ENCODE data around the gene NFIC.
A peak's percentile ranks its signal among the peaks of the same experiment; 100 is the strongest.
"Not testable (repeated sequence)": the region's sequence is repeated elsewhere in the genome, so short reads cannot be mapped to it uniquely, and the experiment has no call there.

The NFIC gene

GRCh38 chr19:3336680-3337523 lies 29.5 kb upstream of the NFIC start:
- DNase-seq (ENCODE audit: low read depth) = no peak

GRCh38 chr19:3338541-3339181 lies 27.7 kb upstream of the NFIC start:
- DNase-seq (ENCODE audit: low read depth) = peak; percentile 25

- DNase-seq (ENCODE audit: low read depth) = no peak
Observed at GRCh38 chr19:3340340-3340739, 26.0 kb upstream of the NFIC start.

GRCh38 chr19:3342246-3342645 lies 24.1 kb upstream of the NFIC start:
- DNase-seq (ENCODE audit: low read depth) = no peak

GRCh38 chr19:3342962-3343361 lies 23.4 kb upstream of the NFIC start:
- not testable (repeated sequence) for DNase-seq (ENCODE audit: low read depth)

GRCh38 chr19:3343619-3344502 lies 22.5 kb upstream of the NFIC start:
- no peak for DNase-seq (ENCODE audit: low read depth)

- no peak for DNase-seq (ENCODE audit: low read depth)
Observed at GRCh38 chr19:3344608-3345598, 21.5 kb upstream of the NFIC start.

GRCh38 chr19:3345850-3346460 lies 20.4 kb upstream of the NFIC start:
- no peak for DNase-seq (ENCODE audit: low read depth)

- DNase-seq (ENCODE audit: low read depth) = no peak
Observed at GRCh38 chr19:3346677-3347353, 19.6 kb upstream of the NFIC start.

GRCh38 chr19:3348042-3348441 lies 18.3 kb upstream of the NFIC start:
- no peak for DNase-seq (ENCODE audit: low read depth)

GRCh38 chr19:3348469-3348868 lies 17.9 kb upstream of the NFIC start:
- DNase-seq (ENCODE audit: low read depth) = not testable (repeated sequence)

- DNase-seq (ENCODE audit: low read depth) = no peak
Observed at GRCh38 chr19:3350014-3350663, 16.2 kb upstream of the NFIC start.

- DNase-seq (ENCODE audit: low read depth) = no peak
Observed at GRCh38 chr19:3351702-3352447, 14.5 kb upstream of the NFIC start.

- DNase-seq (ENCODE audit: low read depth) = no peak
Observed at GRCh38 chr19:3353493-3353892, 12.9 kb upstream of the NFIC start.

GRCh38 chr19:3356805-3357204 lies 9.6 kb upstream of the NFIC start:
- no peak for DNase-seq (ENCODE audit: low read depth)

GRCh38 chr19:3357271-3357991 lies 9.0 kb upstream of the NFIC start:
- DNase-seq (ENCODE audit: low read depth) = no peak

- DNase-seq (ENCODE audit: low read depth) = no peak
Observed at GRCh38 chr19:3357992-3358688, 8.2 kb upstream of the NFIC start.

- DNase-seq (ENCODE audit: low read depth) = no peak
Observed at GRCh38 chr19:3358689-3359014, 7.7 kb upstream of the NFIC start.

All from stimulated activated CD8-positive, alpha-beta memory T cell treated with anti-CD3 and anti-CD28 coated beads, Interleukin-12 subunit alpha, Interleukin-12 subunit beta, amount 100 ng/mL, for 4 hours (primary cell).